ENCODE data around the gene MYO15A.
A peak's percentile ranks its signal among the peaks of the same experiment; 100 is the strongest.

The MYO15A gene

DNA sequence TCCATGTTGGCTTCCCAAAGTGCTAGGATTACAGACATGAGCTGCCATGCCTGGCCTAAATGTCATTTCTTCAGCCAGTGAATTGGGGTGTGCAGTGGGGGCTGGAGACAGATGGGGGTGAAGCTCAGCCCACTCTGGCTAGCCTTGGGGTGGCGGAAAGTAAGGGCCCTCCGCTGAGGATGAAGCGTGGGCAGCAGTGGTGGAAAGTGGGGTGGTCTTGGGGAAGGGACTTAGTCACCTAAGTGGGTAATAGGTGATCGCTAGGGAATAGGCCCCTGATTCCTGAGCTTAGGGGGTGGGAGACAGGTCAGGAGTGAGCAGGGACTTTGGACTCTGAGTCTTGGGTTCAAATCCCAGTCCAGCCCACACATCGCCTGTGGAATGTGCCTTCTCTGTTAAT, 119.1 kb downstream of the MYO15A start:
- DNase-seq = no peak
- Mint-ChIP-seq H3K4me3 (peak overlapping the region; percentile 4), H3K4me1 (peaks cover 25% of the 10 kb centered on the region), H3K27me3 (no peaks in the 10 kb centered on the region), H3K9me3 (no peaks in the 10 kb centered on the region), H3K36me3 (peaks cover 3% of the 10 kb centered on the region), H3K27ac (no peak overlapping the region)
- CTCF ChIA-PET = no interaction called here

GRCh38 chr17:18228176-18228682, 119.7 kb downstream of the MYO15A start:
- H3K4me1 Mint-ChIP-seq = peaks cover 25% of the 10 kb centered on the region
- DNase-seq = no peak
- CTCF ChIA-PET = no interaction called here
- no peaks in the 10 kb centered on the region for H3K9me3 Mint-ChIP-seq
- no peak overlapping the region for H3K4me3 Mint-ChIP-seq
- peaks cover 3% of the 10 kb centered on the region for H3K36me3 Mint-ChIP-seq
- no peaks in the 10 kb centered on the region for H3K27me3 Mint-ChIP-seq
- no peak overlapping the region for H3K27ac Mint-ChIP-seq

- H3K4me1 Mint-ChIP-seq = peaks cover 25% of the 10 kb centered on the region
- no peak overlapping the region for H3K4me3 Mint-ChIP-seq
- H3K9me3 Mint-ChIP-seq = no peaks in the 10 kb centered on the region
- no peaks in the 10 kb centered on the region for H3K27me3 Mint-ChIP-seq
- peaks cover 3% of the 10 kb centered on the region for H3K36me3 Mint-ChIP-seq
- DNase-seq = no peak
- CTCF ChIA-PET = interaction anchor here (1.1 kb wide), 1 partner anchor 11 kb away, joined by 3 read pairs; no protein-coding TSS in a partner anchor
- H3K27ac Mint-ChIP-seq = no peak overlapping the region
Observed at GRCh38 chr17:18229254-18229653, 120.7 kb downstream of the MYO15A start.
